UCSD-AML1 (cell line): ENCODE results near the gene SLC16A14.
"Not testable (repeated sequence)": the region's sequence is repeated elsewhere in the genome, so short reads cannot be mapped to it uniquely, and the experiment has no call there.

ENCODE experiments used
- DNase-seq: peaks from one replicate; lab custom pipeline; 2025; ENCODE audit not compliant: unreplicated experiment; lab: John Stamatoyannopoulos, UW

SLC16A14 gene

GRCh38 chr2:230068651-230069055 lies at the start of gene SLC16A14:
TSS of gene SLC16A14 (minus strand) at chr2:230068924. CDS start at chr2:230059352, 9,572 bp downstream.
- DNase-seq = peak; percentile 32

- DNase-seq = no peak
Measured at GRCh38 chr2:230106771-230107170, 38.0 kb upstream of the SLC16A14 start.

- DNase-seq = not testable (repeated sequence)
Measured at GRCh38 chr2:230101967-230102366, 33.2 kb upstream of the SLC16A14 start.

- DNase-seq = no peak
Measured at GRCh38 chr2:230097841-230098240, 29.1 kb upstream of the SLC16A14 start.

- no peak for DNase-seq
Measured at GRCh38 chr2:230097424-230097823, 28.7 kb upstream of the SLC16A14 start.

GRCh38 chr2:230090967-230091366 lies 22.2 kb upstream of the SLC16A14 start:
- DNase-seq = no peak

- DNase-seq = no peak
Measured at GRCh38 chr2:230085201-230085600, 16.5 kb upstream of the SLC16A14 start.

- DNase-seq = no peak
Measured at GRCh38 chr2:230077851-230078547, 9.3 kb upstream of the SLC16A14 start.

GRCh38 chr2:230076819-230077218 lies 8.1 kb upstream of the SLC16A14 start:
- DNase-seq = no peak

- no peak for DNase-seq
Measured at GRCh38 chr2:230075988-230076631, 7.4 kb upstream of the SLC16A14 start.

GRCh38 chr2:230071421-230071820 lies 2.7 kb upstream of the SLC16A14 start:
- no peak for DNase-seq

GRCh38 chr2:230069402-230069801 lies 678 bp upstream of the SLC16A14 start:
- no peak for DNase-seq

GRCh38 chr2:230068016-230068650 lies 591 bp downstream of the SLC16A14 start:
- DNase-seq = peak; percentile 30

GRCh38 chr2:230060672-230061293 lies 7.9 kb downstream of the SLC16A14 start:
- DNase-seq = no peak

GRCh38 chr2:230053753-230054478 lies 14.8 kb downstream of the SLC16A14 start:
- no peak for DNase-seq

- DNase-seq = no peak
Measured at GRCh38 chr2:230052299-230052698, 16.4 kb downstream of the SLC16A14 start.

GRCh38 chr2:230050136-230050535 lies 18.6 kb downstream of the SLC16A14 start:
- DNase-seq = no peak

- DNase-seq = no peak
Measured at GRCh38 chr2:230048010-230048671, 20.6 kb downstream of the SLC16A14 start.

GRCh38 chr2:230046491-230046890 lies 22.2 kb downstream of the SLC16A14 start:
- no peak for DNase-seq

GRCh38 chr2:230043461-230043860 lies 25.3 kb downstream of the SLC16A14 start:
- no peak for DNase-seq
